Aorta (tissue), 5 donors: ENCODE results near the gene DPP4. TPM values are rescaled to one million over a fixed set of nuclear protein-coding genes. Genes with fewer than 3 reads are reported as not detected.
A peak's percentile ranks its signal among the peaks of the same experiment; 100 is the strongest.

Experiments
- ATAC-seq: fragments of 200-7000 bp; cut with Tn5 transposase; one replicate; pipeline ENCODE4 v1.9.1; 2022; ENCODE audit warnings: moderate library complexity; ENCODE audit not compliant: low FRiP score
- DNase-seq, 2 donors: peaks; one replicate each; pipeline ENCODE4 v3.0.0-alpha.2; 2020
- H3K27ac ChIP-seq, 2 donors: one replicate each; pipeline ENCODE4 v1.5.1; 2013; ENCODE audit warnings: low read length in 2 of 2, mild to moderate bottlenecking in 2 of 2, moderate library complexity in 2 of 2, control low read depth in 1 of 2, inconsistent platforms in 1 of 2, low read depth in 1 of 2
- H3K27me3 ChIP-seq, 2 donors: one replicate each; pipeline ENCODE4 v1.6.1; 2013; ENCODE audit warnings: control low read depth in 1 of 2, low read length in 1 of 2, mild to moderate bottlenecking in 1 of 2, moderate library complexity in 1 of 2; ENCODE audit not compliant: insufficient read depth in 2 of 2, control insufficient read depth in 1 of 2
- H3K36me3 ChIP-seq, 2 donors: one replicate each; pipeline ENCODE4 v1.6.1; 2013; ENCODE audit warnings: control low read depth in 1 of 2, low read length in 1 of 2, mild to moderate bottlenecking in 1 of 2; ENCODE audit not compliant: insufficient read depth in 2 of 2, control insufficient read depth in 1 of 2
- H3K4me1 ChIP-seq, 2 donors: one replicate each; pipeline ENCODE4 v1.6.1; 2013; ENCODE audit warnings: low read length in 2 of 2, control low read depth in 1 of 2, mild to moderate bottlenecking in 1 of 2, moderate library complexity in 1 of 2; ENCODE audit not compliant: insufficient read depth in 2 of 2, control insufficient read depth in 1 of 2
- H3K4me3 ChIP-seq, 2 donors: one replicate each; pipeline ENCODE4 v1.5.1; 2013; ENCODE audit warnings: low read length in 2 of 2, control low read depth in 1 of 2, mild to moderate bottlenecking in 1 of 2
- H3K9me3 ChIP-seq: one replicate; pipeline ENCODE4 v1.6.1; 2013; ENCODE audit warnings: mild to moderate bottlenecking, low read length; ENCODE audit not compliant: control insufficient read depth
- WGBS, 2 donors: extraction: QIAGEN DNeasy Blood & Tissue Kit; methylation state at CpG; one replicate each; pipeline ENCODE4 v1.1.7; 2013; 5-methylcytosine and 5-hydroxymethylcytosine counted together
- intact Hi-C, 2 donors: fragments of 100-400 bp; cut with DNase I; formaldehyde crosslinking; loops; one replicate each; pipeline versions ENCODE4 v1.14.2 to v1.15.0; 2022
- polyA plus RNA-seq, 2 donors: library from polyadenylated mRNA; stranded (reverse); fragments of 200-250 nt; gene quantifications; one replicate each; pipeline ENCODE4 v1.2.3, GENCODE V29; 2013
- total RNA-seq, 2 donors: library from RNA; stranded (reverse); fragmentation: NEBNext Ultra II Directional; extraction: Animal tissue kit (Norgen Biotek cat#: 25700); gene quantifications; one replicate each; pipeline ENCODE4 v1.2.1, GENCODE V29; 2021
- donor health status: healthy with polysubstance abuse.
- donor health status: Bipolar disorder and iron deficiency.
- donor health status: DM: no; HTN: no; CAD: no.
- donor health status: DM: no; HTN: no; CAD: no.
- donor health status: DM: yes; HTN: yes; CAD: no.

DPP4 gene
- total and polyA plus RNA-seq, 4 donors: 0.20 to 4.1 (median 3.6) TPM

DNA sequence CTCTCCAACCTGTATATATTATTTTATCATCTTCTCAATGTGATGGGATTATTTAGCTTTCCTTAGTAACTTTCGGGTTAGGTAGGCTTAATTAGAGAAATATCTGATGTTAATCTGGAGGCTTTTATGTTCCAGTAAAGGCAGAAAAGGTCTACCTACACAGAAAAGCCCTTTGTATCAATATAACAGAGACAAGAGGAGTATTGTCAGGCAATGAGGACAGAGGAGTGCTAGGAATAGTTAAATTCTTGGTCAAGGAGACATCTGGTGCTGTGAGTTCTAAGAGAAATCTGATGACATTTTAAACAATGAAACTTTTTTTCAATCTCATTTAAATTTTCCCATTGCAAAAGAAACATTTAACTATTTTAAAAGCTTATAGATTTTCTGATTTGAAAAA, 36.1 kb downstream of the DPP4 start:
- WGBS, 2 donors: 59 to 66% methylated on average over 1 of the region's 1 CpG
- no peak for ATAC-seq
- H3K4me3 ChIP-seq: no peak overlapping the region
- H3K27ac ChIP-seq: no peak overlapping the region
- DNase-seq: no peak
- H3K36me3 ChIP-seq: no peaks in the 10 kb centered on the region
- H3K9me3 ChIP-seq: no peaks in the 10 kb centered on the region
- no peaks in the 10 kb centered on the region for H3K4me1 ChIP-seq
- H3K27me3 ChIP-seq: peaks cover 0 to 1% of the 10 kb centered on the region in 2 donors
- intact Hi-C loops: no loop called here

DNA sequence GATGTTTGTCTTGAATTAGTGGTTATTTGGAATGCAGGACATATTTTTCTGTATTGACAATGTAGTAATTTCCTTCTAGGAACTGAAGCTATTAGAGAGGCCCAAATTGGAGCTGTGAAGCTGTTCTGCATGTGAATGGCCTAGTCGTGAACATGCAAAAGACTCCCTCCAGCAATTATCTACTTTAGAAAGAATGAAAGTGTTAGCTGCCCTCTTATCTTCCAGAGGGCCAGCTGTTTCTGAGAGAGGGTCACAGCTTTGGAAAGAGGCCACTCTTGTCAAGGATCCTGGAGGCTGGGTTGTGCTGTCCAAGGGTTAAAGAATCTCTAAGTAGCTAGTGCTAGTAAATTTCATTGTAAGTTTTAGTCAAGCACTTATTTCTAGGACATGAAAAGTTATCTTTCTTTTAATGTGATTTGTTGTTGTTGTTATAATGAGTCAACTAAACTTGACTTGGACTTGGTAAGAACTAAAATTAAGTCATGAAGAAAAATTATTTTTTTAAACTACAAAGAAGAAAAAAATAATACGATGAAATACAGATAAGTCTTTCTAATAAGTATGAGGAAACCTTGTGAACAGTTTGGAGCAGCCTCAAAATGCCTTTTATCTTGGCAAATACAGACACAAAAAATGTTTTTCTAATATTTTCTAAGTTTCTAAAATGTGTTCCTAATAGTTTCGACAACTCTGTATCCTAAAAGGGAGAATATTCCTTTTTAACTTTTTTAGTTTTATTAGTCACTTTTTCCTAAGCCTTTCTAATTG, 36.8 kb downstream of the DPP4 start:
- intact Hi-C loops: no loop called here
- ATAC-seq (no peak), DNase-seq (no peak)
- H3K4me1 ChIP-seq: no peaks in the 10 kb centered on the region
- no peaks in the 10 kb centered on the region for H3K36me3 ChIP-seq
- 15% methylated on average over 3 of the region's 3 CpGs for WGBS, 2 donors
- no peaks in the 10 kb centered on the region for H3K9me3 ChIP-seq
- H3K4me3 ChIP-seq: no peak overlapping the region
- no peak overlapping the region for H3K27ac ChIP-seq
- peaks cover 0 to 1% of the 10 kb centered on the region in 2 donors for H3K27me3 ChIP-seq

DNA sequence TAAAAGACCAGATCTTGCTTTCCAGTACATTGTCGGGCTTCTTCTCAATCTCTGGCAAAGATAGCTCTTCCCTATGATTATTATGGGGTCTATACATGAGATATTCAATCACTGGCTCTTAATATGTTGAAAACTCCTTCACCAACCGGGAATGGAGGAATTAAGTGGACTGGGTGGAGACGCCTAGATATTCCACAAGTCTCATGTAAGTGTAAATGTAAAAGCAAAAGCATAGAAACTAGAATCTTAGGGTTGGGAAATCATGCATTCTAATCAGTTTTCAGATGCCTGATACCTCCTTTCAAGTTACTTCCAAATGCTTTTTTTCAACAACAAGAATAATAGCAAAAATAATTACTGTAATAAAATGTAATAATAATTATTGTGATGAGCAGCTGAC, 38.0 kb downstream of the DPP4 start:
- H3K9me3 ChIP-seq: no peaks in the 10 kb centered on the region
- H3K27me3 ChIP-seq: peaks cover 0 to 1% of the 10 kb centered on the region in 2 donors
- no peak overlapping the region for H3K4me3 ChIP-seq
- ATAC-seq (no peak), DNase-seq (no peak)
- no peak overlapping the region for H3K27ac ChIP-seq
- WGBS, 2 donors: 93 to 94% methylated on average over 3 of the region's 3 CpGs
- no peaks in the 10 kb centered on the region for H3K4me1 ChIP-seq
- H3K36me3 ChIP-seq: no peaks in the 10 kb centered on the region
- intact Hi-C loops: no loop called here

DNA sequence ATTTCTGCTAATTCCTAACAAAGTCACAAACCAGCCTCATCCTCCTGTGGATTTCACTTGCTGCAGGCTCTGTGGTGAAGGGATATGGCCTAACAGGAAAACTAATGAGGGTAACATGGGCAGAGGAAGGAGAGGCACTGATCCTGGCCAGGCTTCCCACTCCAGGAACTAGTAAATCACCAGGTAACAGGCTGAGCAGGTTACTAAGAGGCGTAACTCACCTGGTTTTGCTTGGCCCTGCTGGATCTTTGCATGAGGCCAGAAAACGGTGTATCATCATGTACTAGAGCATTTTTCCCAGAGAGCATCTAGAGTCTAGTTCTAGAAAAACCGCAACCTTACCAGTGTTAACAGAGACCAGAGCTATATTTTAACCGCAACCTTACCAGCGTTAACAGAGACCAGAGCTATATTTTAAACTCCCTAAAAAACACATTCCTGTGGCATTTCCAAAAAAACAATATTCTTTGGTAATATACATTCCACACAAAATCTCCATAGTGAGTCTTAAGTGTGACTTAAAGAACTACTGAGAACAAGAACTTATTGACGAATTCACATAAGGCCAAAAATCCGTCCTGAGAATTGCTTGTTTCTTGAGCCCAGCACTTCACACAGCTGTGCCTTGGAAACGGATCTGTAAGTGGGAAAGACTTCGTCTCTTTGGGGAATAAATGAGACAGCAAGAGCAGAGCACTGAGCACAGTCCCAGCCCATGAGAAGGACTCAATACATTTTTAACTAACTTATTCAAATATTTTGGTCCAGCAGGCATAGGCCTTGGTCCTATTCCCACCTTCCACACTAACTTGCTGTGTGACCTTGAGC, 43.4 kb downstream of the DPP4 start:
- H3K4me1 ChIP-seq: no peaks in the 10 kb centered on the region
- 87 to 92% methylated on average over 9 of the region's 9 CpGs for WGBS, 2 donors
- peaks cover 0 to under 1% of the 10 kb centered on the region in 2 donors for H3K27me3 ChIP-seq
- no peaks in the 10 kb centered on the region for H3K9me3 ChIP-seq
- no peaks in the 10 kb centered on the region for H3K36me3 ChIP-seq
- intact Hi-C loops: no loop called here
- no peak overlapping the region for H3K4me3 ChIP-seq
- ATAC-seq (no peak), DNase-seq (no peak)
- no peak overlapping the region for H3K27ac ChIP-seq

DNA sequence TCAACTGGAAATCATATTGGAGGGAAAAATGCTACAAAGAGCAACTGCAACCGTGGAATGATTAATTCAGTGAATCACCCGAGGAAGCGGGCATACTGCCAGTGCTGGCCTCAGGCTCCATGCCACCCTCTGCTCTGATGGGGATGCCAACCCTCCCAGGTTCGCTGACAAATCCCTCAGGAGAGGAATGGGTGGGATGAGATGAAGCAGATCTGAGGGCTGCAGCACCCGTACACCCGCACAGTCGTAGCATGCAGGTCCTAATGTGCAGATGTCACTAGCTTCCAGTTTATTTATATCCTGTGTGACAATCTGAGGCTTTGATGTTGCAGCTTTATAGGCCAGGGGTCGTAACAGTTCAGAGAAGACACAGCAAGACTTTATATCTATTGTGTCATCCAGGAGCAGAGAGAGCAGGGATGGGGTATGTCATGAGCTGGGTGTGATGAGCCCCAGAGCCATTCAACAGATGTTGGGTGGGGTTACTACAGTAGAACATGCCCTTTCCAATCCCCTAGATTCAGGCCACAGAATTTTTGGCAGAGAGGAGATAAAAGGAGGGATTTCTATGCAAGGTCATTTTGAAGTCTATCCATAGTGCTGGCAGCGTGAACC, 44.6 kb downstream of the DPP4 start:
- WGBS, 2 donors: 55 to 56% methylated on average over 9 of the region's 9 CpGs
- intact Hi-C loops: no loop called here
- ATAC-seq: no peak

DNA sequence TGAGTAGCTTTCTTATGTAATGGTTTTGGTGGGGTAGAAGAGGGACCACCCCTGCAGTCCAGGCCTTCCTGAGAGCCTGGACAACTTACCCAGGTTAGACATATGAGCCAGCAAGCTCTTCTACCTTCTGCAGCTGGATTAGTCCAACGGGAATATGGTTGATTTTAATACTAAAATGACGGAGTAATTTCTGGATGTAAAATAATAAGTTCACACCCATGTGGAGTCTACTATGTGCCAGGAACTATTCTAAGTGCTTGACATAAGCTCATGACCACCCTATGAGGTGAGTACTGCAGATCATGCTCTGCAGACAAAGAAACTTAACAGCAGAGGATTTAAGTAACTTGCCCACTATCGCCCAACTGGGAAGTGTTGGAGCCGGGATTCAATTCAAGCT, 45.5 kb downstream of the DPP4 start:
- H3K4me1 ChIP-seq: no peaks in the 10 kb centered on the region
- no peak for ATAC-seq
- intact Hi-C loops: no loop called here
- no peak for DNase-seq
- H3K36me3 ChIP-seq: no peaks in the 10 kb centered on the region
- H3K27me3 ChIP-seq: no peaks in the 10 kb centered on the region
- no peaks in the 10 kb centered on the region for H3K9me3 ChIP-seq
- WGBS, 2 donors: 76 to 90% methylated on average over 4 of the region's 4 CpGs
- no peak overlapping the region for H3K4me3 ChIP-seq
- H3K27ac ChIP-seq: no peak overlapping the region

More for the DNA sequence above, 44.6 kb downstream of the DPP4 start:
- Histone ChIP-seq H3K27me3 (no peaks in the 10 kb centered on the region), H3K9me3 (no peaks in the 10 kb centered on the region), H3K4me1 (no peaks in the 10 kb centered on the region), H3K27ac (no peak overlapping the region), H3K36me3 (no peaks in the 10 kb centered on the region), H3K4me3 (no peak overlapping the region)
- DNase-seq: peak in 1 of 2 donors; percentile 51

DNA sequence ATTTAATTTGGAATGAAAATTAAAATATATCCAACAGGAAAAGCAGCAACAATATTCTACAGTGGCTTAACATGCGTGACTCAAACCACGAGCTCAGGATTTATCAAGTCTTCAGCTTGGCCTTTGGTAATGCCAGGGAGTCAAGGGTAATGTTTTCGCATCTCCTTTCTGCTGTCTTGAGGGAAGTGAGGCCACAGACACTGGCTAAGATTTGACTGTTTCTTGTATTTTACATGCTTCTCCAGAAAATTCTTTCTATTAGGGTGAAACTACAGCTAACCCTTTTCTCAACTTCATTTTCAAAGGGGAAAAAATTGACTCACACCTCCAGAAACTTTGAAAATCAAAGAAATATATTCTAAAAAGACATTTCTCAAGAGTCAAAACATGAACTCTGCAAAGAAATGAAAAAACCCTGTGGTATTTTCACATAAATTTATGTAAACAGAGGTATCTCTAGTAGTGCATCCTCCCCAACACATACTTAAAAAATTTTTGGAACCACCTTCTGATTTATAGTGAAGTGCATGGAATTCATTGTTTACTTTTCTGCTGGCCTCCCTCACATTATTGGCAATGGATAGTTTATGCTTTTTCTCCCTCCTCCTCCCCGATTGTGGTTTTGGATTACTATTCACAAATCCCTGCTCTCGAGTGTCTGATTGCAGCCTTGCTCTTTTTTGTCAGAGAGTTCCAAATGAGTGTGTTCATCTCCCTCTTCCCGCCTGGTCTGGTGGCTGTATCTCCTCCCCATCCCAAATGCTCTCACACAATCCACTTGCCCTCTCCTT, 48.7 kb downstream of the DPP4 start:
- H3K4me1 ChIP-seq: no peaks in the 10 kb centered on the region
- H3K36me3 ChIP-seq: no peaks in the 10 kb centered on the region
- DNase-seq (no peak), ATAC-seq (no peak)
- H3K4me3 ChIP-seq: no peak overlapping the region
- intact Hi-C loops: no loop called here
- no peaks in the 10 kb centered on the region for H3K27me3 ChIP-seq
- H3K27ac ChIP-seq: no peak overlapping the region
- 70% methylated on average over 6 of the region's 6 CpGs for WGBS, 2 donors
- H3K9me3 ChIP-seq: no peaks in the 10 kb centered on the region

DNA sequence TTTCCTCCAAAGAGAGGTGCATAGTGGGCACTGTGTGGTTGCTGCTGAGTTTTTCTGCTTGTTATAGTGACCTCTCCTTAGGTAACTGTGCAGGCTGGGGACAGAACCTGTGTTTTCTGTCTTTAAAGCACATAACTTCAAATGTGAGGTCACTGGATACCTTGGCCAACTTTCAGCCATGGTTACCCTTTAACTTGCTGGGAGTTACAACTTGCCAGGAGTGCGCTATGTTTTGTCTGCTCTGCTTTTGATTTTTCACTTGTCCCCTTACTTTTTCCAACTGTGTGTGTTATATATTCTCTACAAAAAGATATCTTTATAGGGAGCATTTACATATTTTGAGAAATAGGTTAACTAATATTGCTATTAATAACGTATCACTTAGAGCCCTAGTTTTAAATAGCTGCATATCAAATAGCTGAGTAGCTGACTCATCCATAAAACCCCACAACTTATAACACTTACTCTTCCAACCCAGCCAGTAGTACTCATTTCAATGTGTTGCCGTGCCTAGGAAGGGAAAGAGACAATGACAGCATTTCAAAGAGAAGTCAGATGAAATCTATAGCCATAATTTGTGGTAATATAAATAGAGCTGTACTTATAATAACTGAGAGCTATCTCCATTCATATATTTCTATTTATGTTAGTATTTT, 51.6 kb downstream of the DPP4 start:
- Histone ChIP-seq H3K4me3 (no peak overlapping the region), H3K27ac (no peak overlapping the region), H3K36me3 (no peaks in the 10 kb centered on the region), H3K9me3 (no peaks in the 10 kb centered on the region), H3K4me1 (no peaks in the 10 kb centered on the region), H3K27me3 (no peaks in the 10 kb centered on the region)
- intact Hi-C loops: no loop called here
- no peak for ATAC-seq
- 30 to 37% methylated on average over 3 of the region's 3 CpGs for WGBS, 2 donors
- DNase-seq: no peak
